Measurements from ENCODE around the gene SLC7A10. TPM values are rescaled to one million over a fixed set of nuclear protein-coding genes. Genes with fewer than 3 reads are reported as not detected.

Gene SLC7A10
- total RNA-seq, 1 experiment from 2014 or later: 1.1 TPM

GRCh38 chr19:33227870-33228599 lies 2.4 kb upstream of the SLC7A10 start:
- in situ Hi-C loops (cut with HindIII; ENCODE audit: low pct_unique_long_range_greater_than_20kb, low sequenced_read_pairs) (no loop called here), intact Hi-C loops (cut with micrococcal nuclease; ENCODE audit: unreplicated experiment) (no loop called here)
- peaks cover 15% of the 10 kb centered on the region for H3K9me3 ChIP-seq (ENCODE audit: control insufficient read depth, insufficient read depth, low read depth, low read length)
- H3K4me3 ChIP-seq (ENCODE audit: low read depth in 2 of 2, low read length in 2 of 2): no peak overlapping the region
- H3K27me3 ChIP-seq (ENCODE audit: control insufficient read depth, insufficient read depth, low read length): peaks cover 16% of the 10 kb centered on the region
- DNase-seq (ENCODE audit: low read depth, low spot score): no peak
- no peaks in the 10 kb centered on the region for H3K4me1 ChIP-seq (ENCODE audit: control insufficient read depth, insufficient read depth, low read length)
- no peak overlapping the region for H3K27ac ChIP-seq (ENCODE audit: low read length)
- ATAC-seq: no peak
- CTCF ChIA-PET: no interaction called here
- H3K36me3 ChIP-seq (ENCODE audit: control insufficient read depth, insufficient read depth, low read length): no peaks in the 10 kb centered on the region
- no TSS peak for BruUV-seq (replicated peaks)
- POLR2A ChIA-PET: no interaction called here
- no peak for TF ChIP-seq SIN3A (IDR thresholded peaks at IDR 0.05; ENCODE audit: borderline replicate concordance, insufficient read depth, low read depth, low read length)
- TF ChIP-seq TCF7L2 (IDR thresholded peaks at IDR 0.05; ENCODE audit: low read depth, low read length): no peak
- TF ChIP-seq REST (IDR thresholded peaks at IDR 0.05; ENCODE audit: insufficient read depth in 1 of 2, low read depth in 2 of 2, low read length in 1 of 2): no peak
- no peak for TF ChIP-seq CTCF (IDR thresholded peaks at IDR 0.05)
- no peak for TF ChIP-seq POLR2AphosphoS5 (IDR thresholded peaks at IDR 0.05; ENCODE audit: low read depth, low read length)

GRCh38 chr19:33227242-33227650 lies 1.6 kb upstream of the SLC7A10 start:
- H3K36me3 ChIP-seq (ENCODE audit: control insufficient read depth, insufficient read depth, low read length): no peaks in the 10 kb centered on the region
- in situ Hi-C loops (cut with HindIII; ENCODE audit: low pct_unique_long_range_greater_than_20kb, low sequenced_read_pairs): no loop called here
- TF ChIP-seq TCF7L2 (IDR thresholded peaks at IDR 0.05; ENCODE audit: low read depth, low read length) (no peak), SIN3A (IDR thresholded peaks at IDR 0.05; ENCODE audit: borderline replicate concordance, insufficient read depth, low read depth, low read length) (no peak)
- no TSS peak for BruUV-seq (replicated peaks)
- no peaks in the 10 kb centered on the region for H3K4me1 ChIP-seq (ENCODE audit: control insufficient read depth, insufficient read depth, low read length)
- peaks cover 16% of the 10 kb centered on the region for H3K27me3 ChIP-seq (ENCODE audit: control insufficient read depth, insufficient read depth, low read length)
- ChIA-PET CTCF (no interaction called here), POLR2A (interaction anchor here (0.6 kb wide), 1 partner anchor 57 kb away, joined by 3 read pairs; no protein-coding TSS in a partner anchor)
- DNase-seq (ENCODE audit: low read depth, low spot score) (no peak), ATAC-seq (no peak; the same call in 1 of the 2 replicates)
- H3K9me3 ChIP-seq (ENCODE audit: control insufficient read depth, insufficient read depth, low read depth, low read length): peaks cover 15% of the 10 kb centered on the region
- intact Hi-C loops (cut with micrococcal nuclease; ENCODE audit: unreplicated experiment): no loop called here
- H3K27ac ChIP-seq (ENCODE audit: low read length): no peak overlapping the region
- H3K4me3 ChIP-seq (ENCODE audit: low read depth in 2 of 2, low read length in 2 of 2): no peak overlapping the region

Measured in Panc1 (cell line).